Measurements from ENCODE around the gene GCC2. TPM values are rescaled to one million over a fixed set of nuclear protein-coding genes. Genes with fewer than 3 reads are reported as not detected.

GCC2 gene
- total RNA-seq, 1 experiment from 2014 or later = 22.0 TPM

Other genes with a start within 250 kb of the GCC2 start
- not detected in 2 replicates for gene SULT1C3, start 209.2 kb upstream of the GCC2 start, total RNA-seq (2014; rRNA removed; shearing (Covaris generic))
- gene SULT1C2, start 160.3 kb upstream of the GCC2 start, total RNA-seq (2014; rRNA removed; shearing (Covaris generic)) = 0.29 TPM in 1 of 2 replicates, not detected in the other
- gene SULT1C4, start 71.3 kb upstream of the GCC2 start, total RNA-seq (2014; rRNA removed; shearing (Covaris generic)) = not detected in 2 replicates
- gene LIMS1, start 85.3 kb downstream of the GCC2 start, total RNA-seq (2014; rRNA removed; shearing (Covaris generic)) = 53.8 and 91.9 TPM in 2 replicates